ENCODE results near the gene BACH2.

- no peak for TF ChIP-seq CTCF (IDR thresholded peaks at IDR 0.05)
- no peak for TF ChIP-seq POLR2A (IDR thresholded peaks at IDR 0.05)
- no peak for TF ChIP-seq POLR2AphosphoS5 (IDR thresholded peaks at IDR 0.05)
- TF ChIP-seq EP300 (IDR thresholded peaks at IDR 0.05): no peak
These were observed 408.5 kb downstream of the BACH2 start for GRCh38 chr6:89888138-89888514.

Measured in stomach (tissue), 4 donors.